Measurements from ENCODE around the gene AIM2.

Gene AIM2

DNA sequence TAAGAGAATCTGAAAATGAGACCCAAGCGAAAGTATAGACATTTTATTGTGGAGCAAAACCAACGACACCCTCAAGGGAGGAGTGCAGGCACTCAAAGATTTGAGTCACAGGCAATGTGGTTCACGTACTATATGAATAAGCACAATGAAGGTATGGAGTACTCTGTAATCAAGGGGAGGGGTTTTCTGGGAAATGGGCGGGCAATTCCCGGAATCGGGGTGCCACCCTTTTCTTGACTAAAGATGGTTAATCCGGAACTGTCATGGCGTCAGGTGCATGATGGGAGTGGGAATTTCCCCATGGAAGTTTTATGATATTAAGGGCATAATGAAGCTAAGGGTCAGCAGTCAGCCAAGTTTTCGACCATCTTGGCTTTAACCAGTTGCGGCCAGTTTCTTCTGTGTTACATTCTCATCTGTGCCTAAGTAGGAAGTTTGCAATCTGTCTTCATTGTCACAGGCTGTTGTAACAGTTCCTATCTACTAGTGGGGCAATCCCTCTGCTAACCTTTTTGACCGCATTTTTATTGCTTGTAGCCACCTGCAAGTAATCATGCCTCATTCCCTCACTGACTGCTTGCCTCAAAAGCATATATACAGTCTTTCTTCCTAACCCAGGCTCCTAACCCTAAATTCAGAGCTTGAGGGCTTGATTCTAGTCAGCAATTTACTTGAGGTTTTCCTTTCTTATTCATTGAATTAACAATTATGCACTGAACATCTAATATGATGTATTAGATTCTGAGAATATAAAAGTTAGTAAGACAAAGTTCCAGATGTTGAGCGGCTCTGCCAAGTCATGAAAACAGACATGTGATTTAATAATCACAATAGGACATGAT, 775 bp upstream of the AIM2 start:
- Histone ChIP-seq H3K9me3 (ENCODE audit: control insufficient read depth, low read length) (no peaks in the 10 kb centered on the region), H3K4me1 (ENCODE audit: control insufficient read depth, insufficient read depth, low read length) (no peaks in the 10 kb centered on the region), H3K4me3 (ENCODE audit: low read length) (no peak overlapping the region), H3K27me3 (replicated peaks; ENCODE audit: control insufficient read depth, insufficient read depth, low read length) (no peaks in the 10 kb centered on the region), H3K36me3 (ENCODE audit: control insufficient read depth, insufficient read depth, low read length, severe bottlenecking) (no peaks in the 10 kb centered on the region), H3K9ac (ENCODE audit: low read length) (no peak overlapping the region)
- DNase-seq (ENCODE audit: low read depth), result no peak

DNA sequence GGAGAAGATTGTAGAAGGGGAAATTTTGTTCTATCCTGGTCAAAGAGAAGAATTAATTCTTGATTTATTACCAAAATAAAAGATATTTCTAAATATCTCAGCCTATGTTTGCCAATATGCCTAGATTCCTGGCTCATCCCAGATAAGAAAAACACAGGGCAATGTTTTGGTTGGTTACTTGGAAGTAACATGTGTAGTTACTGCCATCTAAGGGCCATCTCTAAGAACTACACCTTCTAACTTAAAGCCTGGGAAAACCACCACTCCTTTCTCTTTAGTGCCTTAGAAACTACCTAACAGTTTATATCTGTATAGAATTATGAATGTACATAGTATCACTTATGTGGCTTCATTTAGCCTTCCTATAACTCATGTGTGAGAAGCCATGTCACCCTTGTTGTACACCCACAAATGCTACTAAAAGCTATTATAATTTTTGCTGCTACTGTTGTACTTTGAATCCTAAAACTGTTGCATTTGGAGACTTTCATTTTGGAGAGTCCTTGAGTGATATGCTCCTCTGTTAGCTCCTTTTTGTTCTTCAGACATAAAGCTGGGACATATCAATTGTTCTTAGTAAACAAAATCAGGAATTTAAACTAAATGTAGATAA, 4.5 kb downstream of the AIM2 start:
- Histone ChIP-seq H3K9me3 (ENCODE audit: control insufficient read depth, low read length) (no peaks in the 10 kb centered on the region), H3K27me3 (replicated peaks; ENCODE audit: control insufficient read depth, insufficient read depth, low read length) (no peaks in the 10 kb centered on the region), H3K4me3 (ENCODE audit: low read length) (no peak overlapping the region), H3K9ac (ENCODE audit: low read length) (peak overlapping the region; percentile 0), H3K4me1 (ENCODE audit: control insufficient read depth, insufficient read depth, low read length) (peaks cover 4% of the 10 kb centered on the region), H3K36me3 (ENCODE audit: control insufficient read depth, insufficient read depth, low read length, severe bottlenecking) (no peaks in the 10 kb centered on the region)
- DNase-seq (ENCODE audit: low read depth), result peak; percentile 87

- no peaks in the 10 kb centered on the region for H3K9me3 ChIP-seq (ENCODE audit: control insufficient read depth, low read length)
- no peak overlapping the region for H3K9ac ChIP-seq (ENCODE audit: low read length)
- DNase-seq (ENCODE audit: low read depth), result peak; percentile 50
- no peak overlapping the region for H3K4me3 ChIP-seq (ENCODE audit: low read length)
- peaks cover 4% of the 10 kb centered on the region for H3K4me1 ChIP-seq (ENCODE audit: control insufficient read depth, insufficient read depth, low read length)
- H3K36me3 ChIP-seq (ENCODE audit: control insufficient read depth, insufficient read depth, low read length, severe bottlenecking), result no peaks in the 10 kb centered on the region
- no peaks in the 10 kb centered on the region for H3K27me3 ChIP-seq (replicated peaks; ENCODE audit: control insufficient read depth, insufficient read depth, low read length)
Measured at GRCh38 chr1:159068886-159069285, 7.7 kb downstream of the AIM2 start.

DNA sequence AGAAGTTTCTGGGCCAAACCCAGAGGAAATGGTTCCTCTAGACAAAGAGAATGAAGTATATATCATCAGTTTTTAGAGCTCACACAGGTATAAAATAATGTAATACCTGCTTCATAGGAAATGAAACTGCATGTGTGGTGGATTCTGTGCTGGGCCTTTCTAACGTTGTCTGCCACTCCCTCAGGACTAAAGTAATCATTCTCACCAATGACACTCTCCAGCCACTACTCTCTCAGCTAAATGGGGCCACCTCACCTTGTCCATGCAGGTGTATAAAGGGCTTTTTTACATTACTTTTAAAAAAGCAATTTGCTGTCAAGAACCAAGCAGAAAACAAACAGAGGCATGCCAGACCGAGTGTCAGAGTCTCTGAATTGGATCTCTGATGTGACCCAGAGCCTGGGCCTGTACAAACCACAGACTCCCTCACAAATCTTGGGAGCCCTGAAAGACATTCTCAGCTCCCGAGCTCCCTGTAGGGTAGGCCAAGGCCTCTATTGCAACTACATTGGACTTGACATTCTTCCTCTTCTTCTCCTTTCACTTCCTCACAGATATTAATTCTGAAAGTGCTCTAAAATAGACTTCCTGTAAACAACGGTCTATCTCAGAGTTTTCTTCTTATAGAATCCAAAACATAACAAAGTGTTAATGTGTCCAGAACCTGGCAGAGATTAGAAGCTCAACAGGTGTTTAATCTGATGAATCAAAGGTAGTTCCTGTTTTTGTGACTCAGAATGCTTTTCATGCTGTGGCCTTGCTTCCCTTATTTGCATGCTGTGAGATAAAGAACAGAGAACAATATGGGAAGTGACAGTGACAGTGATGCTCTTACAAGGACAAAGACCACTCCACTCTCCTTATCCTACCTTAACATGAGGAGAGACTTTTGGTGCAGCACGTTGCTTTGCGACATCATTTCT, 8.6 kb downstream of the AIM2 start:
- no peak overlapping the region for H3K9ac ChIP-seq (ENCODE audit: low read length)
- H3K4me3 ChIP-seq (ENCODE audit: low read length), result no peak overlapping the region
- no peaks in the 10 kb centered on the region for H3K36me3 ChIP-seq (ENCODE audit: control insufficient read depth, insufficient read depth, low read length, severe bottlenecking)
- no peaks in the 10 kb centered on the region for H3K9me3 ChIP-seq (ENCODE audit: control insufficient read depth, low read length)
- DNase-seq (ENCODE audit: low read depth), result no peak
- H3K4me1 ChIP-seq (ENCODE audit: control insufficient read depth, insufficient read depth, low read length), result peaks cover 4% of the 10 kb centered on the region
- H3K27me3 ChIP-seq (replicated peaks; ENCODE audit: control insufficient read depth, insufficient read depth, low read length), result no peaks in the 10 kb centered on the region

- Histone ChIP-seq H3K9ac (ENCODE audit: low read length) (no peak overlapping the region), H3K27me3 (replicated peaks; ENCODE audit: control insufficient read depth, insufficient read depth, low read length) (no peaks in the 10 kb centered on the region), H3K4me3 (ENCODE audit: low read length) (no peak overlapping the region), H3K36me3 (ENCODE audit: control insufficient read depth, insufficient read depth, low read length, severe bottlenecking) (no peaks in the 10 kb centered on the region), H3K9me3 (ENCODE audit: control insufficient read depth, low read length) (no peaks in the 10 kb centered on the region), H3K4me1 (ENCODE audit: control insufficient read depth, insufficient read depth, low read length) (no peaks in the 10 kb centered on the region)
- no peak for DNase-seq (ENCODE audit: low read depth)
Measured at GRCh38 chr1:159066108-159066507, 10.5 kb downstream of the AIM2 start.

DNA sequence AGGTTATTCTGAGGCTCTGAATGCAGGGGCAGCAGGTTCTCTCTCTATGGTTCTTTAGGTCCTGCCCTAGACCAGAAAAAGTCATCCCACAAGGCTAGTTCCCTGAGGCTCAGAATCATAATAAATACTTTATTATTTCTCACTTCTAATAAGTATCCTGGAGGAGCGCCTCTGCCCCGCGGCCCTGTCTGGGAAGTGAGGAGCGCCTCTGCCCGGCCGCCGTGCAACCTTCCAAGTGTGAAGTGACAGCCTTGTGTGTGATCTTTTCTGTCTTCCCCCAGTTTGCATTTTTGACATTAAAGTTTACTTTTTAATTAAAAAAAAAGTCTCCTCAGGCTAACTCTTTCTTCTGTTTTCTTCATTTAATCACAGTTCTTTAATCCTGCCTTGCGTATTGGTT, 11.5 kb downstream of the AIM2 start:
- no peaks in the 10 kb centered on the region for H3K36me3 ChIP-seq (ENCODE audit: control insufficient read depth, insufficient read depth, low read length, severe bottlenecking)

DNA sequence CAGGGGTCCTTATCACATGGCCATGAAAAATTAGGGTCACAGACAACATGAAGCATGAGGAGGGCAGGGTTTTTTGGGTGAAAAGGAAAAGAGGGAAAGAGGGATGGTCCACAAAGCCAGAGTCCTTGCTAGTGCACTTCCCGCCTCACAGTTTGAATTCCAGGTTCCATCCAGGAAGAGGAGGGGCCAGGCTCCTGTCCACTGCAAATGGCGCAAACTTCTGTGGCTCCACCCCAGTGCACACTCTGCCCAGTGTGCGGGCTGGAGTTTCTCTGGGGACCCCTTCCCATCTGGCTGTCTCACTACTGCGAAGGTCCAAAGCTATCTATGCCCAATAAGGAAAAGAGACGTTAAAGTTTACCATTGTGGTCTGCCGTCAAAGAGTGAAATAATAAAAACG, 17.8 kb downstream of the AIM2 start:
- no peak overlapping the region for H3K9ac ChIP-seq (ENCODE audit: low read length)
- no peaks in the 10 kb centered on the region for H3K27me3 ChIP-seq (replicated peaks; ENCODE audit: control insufficient read depth, insufficient read depth, low read length)
- H3K36me3 ChIP-seq (ENCODE audit: control insufficient read depth, insufficient read depth, low read length, severe bottlenecking), result peaks cover 26% of the 10 kb centered on the region
- DNase-seq (ENCODE audit: low read depth), result no peak
- no peaks in the 10 kb centered on the region for H3K9me3 ChIP-seq (ENCODE audit: control insufficient read depth, low read length)
- peaks cover 9% of the 10 kb centered on the region for H3K4me1 ChIP-seq (ENCODE audit: control insufficient read depth, insufficient read depth, low read length)
- H3K4me3 ChIP-seq (ENCODE audit: low read length), result no peak overlapping the region

More for the DNA sequence above, 11.5 kb downstream of the AIM2 start:
- H3K27me3 ChIP-seq (replicated peaks; ENCODE audit: control insufficient read depth, insufficient read depth, low read length), result no peaks in the 10 kb centered on the region
- no peaks in the 10 kb centered on the region for H3K4me1 ChIP-seq (ENCODE audit: control insufficient read depth, insufficient read depth, low read length)
- no peak overlapping the region for H3K4me3 ChIP-seq (ENCODE audit: low read length)
- DNase-seq (ENCODE audit: low read depth), result no peak
- no peak overlapping the region for H3K9ac ChIP-seq (ENCODE audit: low read length)
- H3K9me3 ChIP-seq (ENCODE audit: control insufficient read depth, low read length), result no peaks in the 10 kb centered on the region

- Histone ChIP-seq H3K36me3 (ENCODE audit: control insufficient read depth, insufficient read depth, low read length, severe bottlenecking) (peaks cover 52% of the 10 kb centered on the region), H3K27me3 (replicated peaks; ENCODE audit: control insufficient read depth, insufficient read depth, low read length) (no peaks in the 10 kb centered on the region), H3K4me1 (ENCODE audit: control insufficient read depth, insufficient read depth, low read length) (peaks cover 9% of the 10 kb centered on the region), H3K9ac (ENCODE audit: low read length) (no peak overlapping the region), H3K4me3 (ENCODE audit: low read length) (no peak overlapping the region), H3K9me3 (ENCODE audit: control insufficient read depth, low read length) (no peaks in the 10 kb centered on the region)
- DNase-seq (ENCODE audit: low read depth), result no peak
Measured at GRCh38 chr1:159056069-159056698, 20.4 kb downstream of the AIM2 start.

GRCh38 chr1:159055181-159055641, 21.4 kb downstream of the AIM2 start:
- peaks cover 9% of the 10 kb centered on the region for H3K4me1 ChIP-seq (ENCODE audit: control insufficient read depth, insufficient read depth, low read length)
- peaks cover 62% of the 10 kb centered on the region for H3K36me3 ChIP-seq (ENCODE audit: control insufficient read depth, insufficient read depth, low read length, severe bottlenecking)
- H3K9me3 ChIP-seq (ENCODE audit: control insufficient read depth, low read length), result no peaks in the 10 kb centered on the region
- H3K9ac ChIP-seq (ENCODE audit: low read length), result no peak overlapping the region
- H3K27me3 ChIP-seq (replicated peaks; ENCODE audit: control insufficient read depth, insufficient read depth, low read length), result no peaks in the 10 kb centered on the region
- no peak overlapping the region for H3K4me3 ChIP-seq (ENCODE audit: low read length)
- DNase-seq (ENCODE audit: low read depth), result peak; percentile 71

- peaks cover 69% of the 10 kb centered on the region for H3K36me3 ChIP-seq (ENCODE audit: control insufficient read depth, insufficient read depth, low read length, severe bottlenecking)
- no peaks in the 10 kb centered on the region for H3K27me3 ChIP-seq (replicated peaks; ENCODE audit: control insufficient read depth, insufficient read depth, low read length)
- H3K4me3 ChIP-seq (ENCODE audit: low read length), result no peak overlapping the region
- DNase-seq (ENCODE audit: low read depth), result peak; percentile 31
- H3K4me1 ChIP-seq (ENCODE audit: control insufficient read depth, insufficient read depth, low read length), result peaks cover 9% of the 10 kb centered on the region
- H3K9ac ChIP-seq (ENCODE audit: low read length), result no peak overlapping the region
- H3K9me3 ChIP-seq (ENCODE audit: control insufficient read depth, low read length), result no peaks in the 10 kb centered on the region
Measured at GRCh38 chr1:159054427-159054826, 22.1 kb downstream of the AIM2 start.
